ENCODE results near the gene EHMT2.
"Not testable (repeated sequence)": the region's sequence is repeated elsewhere in the genome, so short reads cannot be mapped to it uniquely, and the experiment has no call there.

The EHMT2 gene

GRCh38 chr6:31850765-31851484 is 46.6 kb downstream of the EHMT2 start:
- Histone ChIP-seq H3K4me1 (ENCODE audit: control insufficient read depth in 5 of 5, insufficient read depth in 5 of 5, low read length in 5 of 5) (no peaks in the 10 kb centered on the region), H3K4me3 (ENCODE audit: low read depth in 1 of 5, low read length in 5 of 5) (no peak overlapping the region), H3K27me3 (ENCODE audit: control insufficient read depth in 5 of 5, insufficient read depth in 4 of 5, low read length in 5 of 5) (no peaks in the 10 kb centered on the region), H3K9me3 (ENCODE audit: control insufficient read depth in 5 of 5, low read length in 5 of 5) (no peaks in the 10 kb centered on the region), H3K27ac (ENCODE audit: low read depth, low read length) (no peak overlapping the region), H3K9ac (ENCODE audit: low read length in 5 of 5) (no peak overlapping the region), H3K36me3 (ENCODE audit: control insufficient read depth in 5 of 5, insufficient read depth in 5 of 5, low read length in 5 of 5) (peaks cover 0 to 3% (median 0%) of the 10 kb centered on the region in 5 donors)

GRCh38 chr6:31847276-31847978 is 50.1 kb downstream of the EHMT2 start:
- no peak overlapping the region for H3K4me3 ChIP-seq (ENCODE audit: low read depth in 1 of 5, low read length in 5 of 5)
- no peaks in the 10 kb centered on the region for H3K27me3 ChIP-seq (ENCODE audit: control insufficient read depth in 5 of 5, insufficient read depth in 4 of 5, low read length in 5 of 5)
- H3K4me1 ChIP-seq (ENCODE audit: control insufficient read depth in 5 of 5, insufficient read depth in 5 of 5, low read length in 5 of 5), result no peaks in the 10 kb centered on the region
- no peaks in the 10 kb centered on the region for H3K9me3 ChIP-seq (ENCODE audit: control insufficient read depth in 5 of 5, low read length in 5 of 5)
- H3K36me3 ChIP-seq (ENCODE audit: control insufficient read depth in 5 of 5, insufficient read depth in 5 of 5, low read length in 5 of 5), result peaks cover 0 to 4% (median 0%) of the 10 kb centered on the region in 5 donors
- no peak overlapping the region for H3K27ac ChIP-seq (ENCODE audit: low read depth, low read length)
- no peak overlapping the region for H3K9ac ChIP-seq (ENCODE audit: low read length in 5 of 5)

- Histone ChIP-seq H3K36me3 (ENCODE audit: control insufficient read depth in 5 of 5, insufficient read depth in 5 of 5, low read length in 5 of 5) (peaks cover under 1 to 21% (median 16%) of the 10 kb centered on the region in 5 donors), H3K9me3 (ENCODE audit: control insufficient read depth in 5 of 5, low read length in 5 of 5) (no peaks in the 10 kb centered on the region), H3K4me3 (ENCODE audit: low read depth in 1 of 5, low read length in 5 of 5) (no peak overlapping the region), H3K27me3 (ENCODE audit: control insufficient read depth in 5 of 5, insufficient read depth in 4 of 5, low read length in 5 of 5) (no peaks in the 10 kb centered on the region), H3K4me1 (ENCODE audit: control insufficient read depth in 5 of 5, insufficient read depth in 5 of 5, low read length in 5 of 5) (no peaks in the 10 kb centered on the region), H3K27ac (ENCODE audit: low read depth, low read length) (no peak overlapping the region), H3K9ac (ENCODE audit: low read length in 5 of 5) (no peak overlapping the region)
Observed at GRCh38 chr6:31844507-31844906, 53.0 kb downstream of the EHMT2 start.

- no peak overlapping the region for H3K4me3 ChIP-seq (ENCODE audit: low read depth in 1 of 5, low read length in 5 of 5)
- H3K27me3 ChIP-seq (ENCODE audit: control insufficient read depth in 5 of 5, insufficient read depth in 4 of 5, low read length in 5 of 5), result no peaks in the 10 kb centered on the region
- H3K4me1 ChIP-seq (ENCODE audit: control insufficient read depth in 5 of 5, insufficient read depth in 5 of 5, low read length in 5 of 5), result peaks cover 0 to 14% (median 10%) of the 10 kb centered on the region in 5 donors
- H3K27ac ChIP-seq (ENCODE audit: low read depth, low read length), result no peak overlapping the region
- H3K36me3 ChIP-seq (ENCODE audit: control insufficient read depth in 5 of 5, insufficient read depth in 5 of 5, low read length in 5 of 5), result peaks cover 6 to 45% (median 35%) of the 10 kb centered on the region in 5 donors
- no peak overlapping the region for H3K9ac ChIP-seq (ENCODE audit: low read length in 5 of 5)
- H3K9me3 ChIP-seq (ENCODE audit: control insufficient read depth in 5 of 5, low read length in 5 of 5), result no peaks in the 10 kb centered on the region
Observed at GRCh38 chr6:31842053-31842452, 55.4 kb downstream of the EHMT2 start.

- not testable (repeated sequence) for H3K9ac ChIP-seq (ENCODE audit: low read length in 5 of 5); H3K9me3 ChIP-seq (ENCODE audit: control insufficient read depth in 5 of 5, low read length in 5 of 5); H3K27ac ChIP-seq (ENCODE audit: low read depth, low read length); H3K27me3 ChIP-seq (ENCODE audit: control insufficient read depth in 5 of 5, insufficient read depth in 4 of 5, low read length in 5 of 5); H3K4me3 ChIP-seq (ENCODE audit: low read depth in 1 of 5, low read length in 5 of 5)
- peaks cover 5 to 37% (median 30%) of the 10 kb centered on the region in 5 donors for H3K4me1 ChIP-seq (ENCODE audit: control insufficient read depth in 5 of 5, insufficient read depth in 5 of 5, low read length in 5 of 5)
- peaks cover 6 to 46% (median 37%) of the 10 kb centered on the region in 5 donors for H3K36me3 ChIP-seq (ENCODE audit: control insufficient read depth in 5 of 5, insufficient read depth in 5 of 5, low read length in 5 of 5)
Observed at GRCh38 chr6:31839779-31840126, 57.7 kb downstream of the EHMT2 start.

GRCh38 chr6:31838968-31839367 is 58.5 kb downstream of the EHMT2 start:
- Histone ChIP-seq H3K9me3 (ENCODE audit: control insufficient read depth in 5 of 5, low read length in 5 of 5) (no peaks in the 10 kb centered on the region), H3K4me3 (ENCODE audit: low read depth in 1 of 5, low read length in 5 of 5) (no peak overlapping the region), H3K27ac (ENCODE audit: low read depth, low read length) (no peak overlapping the region), H3K27me3 (ENCODE audit: control insufficient read depth in 5 of 5, insufficient read depth in 4 of 5, low read length in 5 of 5) (no peaks in the 10 kb centered on the region), H3K4me1 (ENCODE audit: control insufficient read depth in 5 of 5, insufficient read depth in 5 of 5, low read length in 5 of 5) (peaks cover 5 to 41% (median 31%) of the 10 kb centered on the region in 5 donors), H3K9ac (ENCODE audit: low read length in 5 of 5) (no peak overlapping the region), H3K36me3 (ENCODE audit: control insufficient read depth in 5 of 5, insufficient read depth in 5 of 5, low read length in 5 of 5) (peaks cover 6 to 46% (median 37%) of the 10 kb centered on the region in 5 donors)

GRCh38 chr6:31838114-31838553 is 59.4 kb downstream of the EHMT2 start:
- not testable (repeated sequence) for H3K9ac ChIP-seq (ENCODE audit: low read length in 5 of 5); H3K9me3 ChIP-seq (ENCODE audit: control insufficient read depth in 5 of 5, low read length in 5 of 5); H3K27me3 ChIP-seq (ENCODE audit: control insufficient read depth in 5 of 5, insufficient read depth in 4 of 5, low read length in 5 of 5); H3K27ac ChIP-seq (ENCODE audit: low read depth, low read length)
- Histone ChIP-seq H3K4me3 (ENCODE audit: low read depth in 1 of 5, low read length in 5 of 5) (peak overlapping the region in 1 of 5 donors; percentile 24), H3K4me1 (ENCODE audit: control insufficient read depth in 5 of 5, insufficient read depth in 5 of 5, low read length in 5 of 5) (peaks cover 5 to 45% (median 31%) of the 10 kb centered on the region in 5 donors), H3K36me3 (ENCODE audit: control insufficient read depth in 5 of 5, insufficient read depth in 5 of 5, low read length in 5 of 5) (peaks cover 6 to 46% (median 37%) of the 10 kb centered on the region in 5 donors)

GRCh38 chr6:31837369-31838113 is 60.0 kb downstream of the EHMT2 start:
- peaks cover 5 to 48% (median 31%) of the 10 kb centered on the region in 5 donors for H3K4me1 ChIP-seq (ENCODE audit: control insufficient read depth in 5 of 5, insufficient read depth in 5 of 5, low read length in 5 of 5)
- H3K9ac ChIP-seq (ENCODE audit: low read length in 5 of 5), result peak overlapping the region in 2 of 5 donors; percentile 0 to 44
- peak overlapping the region; percentile 97 for H3K27ac ChIP-seq (ENCODE audit: low read depth, low read length)
- no peaks in the 10 kb centered on the region for H3K27me3 ChIP-seq (ENCODE audit: control insufficient read depth in 5 of 5, insufficient read depth in 4 of 5, low read length in 5 of 5)
- H3K36me3 ChIP-seq (ENCODE audit: control insufficient read depth in 5 of 5, insufficient read depth in 5 of 5, low read length in 5 of 5), result peaks cover 6 to 42% (median 37%) of the 10 kb centered on the region in 5 donors
- H3K4me3 ChIP-seq (ENCODE audit: low read depth in 1 of 5, low read length in 5 of 5), result peak overlapping the region in 2 of 5 donors; percentile 12 to 24
- no peaks in the 10 kb centered on the region for H3K9me3 ChIP-seq (ENCODE audit: control insufficient read depth in 5 of 5, low read length in 5 of 5)

- H3K4me1 ChIP-seq (ENCODE audit: control insufficient read depth in 5 of 5, insufficient read depth in 5 of 5, low read length in 5 of 5), result peaks cover 5 to 49% (median 33%) of the 10 kb centered on the region in 5 donors
- peak overlapping the region in 4 of 5 donors; percentile 0 to 70 (median 62) for H3K9ac ChIP-seq (ENCODE audit: low read length in 5 of 5)
- peak overlapping the region; percentile 97 for H3K27ac ChIP-seq (ENCODE audit: low read depth, low read length)
- no peaks in the 10 kb centered on the region for H3K9me3 ChIP-seq (ENCODE audit: control insufficient read depth in 5 of 5, low read length in 5 of 5)
- no peaks in the 10 kb centered on the region for H3K27me3 ChIP-seq (ENCODE audit: control insufficient read depth in 5 of 5, insufficient read depth in 4 of 5, low read length in 5 of 5)
- peak overlapping the region in 4 of 5 donors; percentile 36 to 98 (median 75) for H3K4me3 ChIP-seq (ENCODE audit: low read depth in 1 of 5, low read length in 5 of 5)
- peaks cover 6 to 42% (median 37%) of the 10 kb centered on the region in 5 donors for H3K36me3 ChIP-seq (ENCODE audit: control insufficient read depth in 5 of 5, insufficient read depth in 5 of 5, low read length in 5 of 5)
Observed at GRCh38 chr6:31836474-31837368, 60.8 kb downstream of the EHMT2 start.

Measured in subcutaneous abdominal adipose tissue (tissue), 5 donors.